Ureter (tissue), 1 donor: ENCODE results near the gene TMEM89. TPM values are rescaled to one million over a fixed set of nuclear protein-coding genes. Genes with fewer than 3 reads are reported as not detected.

Experiments used
- DNase-seq: peaks from one replicate; pipeline ENCODE4 v3.0.0-alpha.2; 2020; ENCODE audit warnings: low spot score
- total RNA-seq: library from RNA; stranded (reverse); gene quantifications from one replicate; pipeline ENCODE4 v1.2.4, GENCODE V29; 2023
- donor health status: DM: yes; HTN: yes; CAD: no.

Gene TMEM89
- total RNA-seq, 1 donor from 2014 or later, result not detected

- no peak for DNase-seq
Observed at GRCh38 chr3:48591436-48591835, 30.1 kb downstream of the TMEM89 start.

DNA sequence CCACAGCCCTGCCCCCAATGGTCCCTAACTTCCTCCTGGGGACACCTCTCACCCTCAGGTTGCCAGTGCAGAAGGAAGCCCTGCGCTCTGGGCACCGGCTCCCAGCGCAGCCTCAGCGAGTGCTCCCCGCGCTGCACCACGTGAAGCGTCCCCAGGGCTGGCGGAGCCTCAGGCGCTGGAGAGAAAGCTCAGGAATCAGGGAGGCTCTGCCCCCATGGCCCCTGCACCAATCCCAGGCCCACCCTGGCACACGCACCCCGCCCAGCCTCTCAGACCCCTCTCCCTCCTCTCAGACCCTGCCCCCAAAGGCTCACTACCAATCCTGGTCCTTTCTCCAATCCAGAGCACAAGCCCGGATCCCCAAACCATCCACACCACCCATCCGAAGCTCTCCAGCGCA, 33.3 kb downstream of the TMEM89 start:
- DNase-seq, result no peak

DNA sequence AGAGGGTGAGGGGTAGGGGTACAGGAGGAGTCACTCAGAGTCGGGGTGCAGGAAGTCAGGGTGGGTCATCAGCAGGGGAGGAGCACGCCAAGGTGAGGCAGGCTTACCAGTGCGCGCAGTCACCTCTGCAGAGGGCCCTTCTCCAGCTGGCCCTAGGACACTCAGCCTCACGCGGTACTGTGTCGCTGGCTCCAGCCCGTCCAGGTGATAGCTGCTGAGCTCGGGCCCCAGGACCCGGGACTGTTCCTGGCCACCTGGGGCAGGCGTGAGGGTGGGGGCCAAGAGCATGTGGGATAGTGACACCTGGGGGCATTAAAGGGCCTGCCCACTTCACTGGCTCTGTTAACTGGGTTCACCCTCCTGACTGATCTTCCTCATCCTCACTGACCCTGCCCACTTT, 33.9 kb downstream of the TMEM89 start:
- DNase-seq, result no peak

GRCh38 chr3:48585411-48585810, 36.2 kb downstream of the TMEM89 start:
- no peak for DNase-seq

- DNase-seq, result no peak
Observed at GRCh38 chr3:48584836-48585235, 36.7 kb downstream of the TMEM89 start.

GRCh38 chr3:48581621-48582481, 39.7 kb downstream of the TMEM89 start:
- no peak for DNase-seq

DNA sequence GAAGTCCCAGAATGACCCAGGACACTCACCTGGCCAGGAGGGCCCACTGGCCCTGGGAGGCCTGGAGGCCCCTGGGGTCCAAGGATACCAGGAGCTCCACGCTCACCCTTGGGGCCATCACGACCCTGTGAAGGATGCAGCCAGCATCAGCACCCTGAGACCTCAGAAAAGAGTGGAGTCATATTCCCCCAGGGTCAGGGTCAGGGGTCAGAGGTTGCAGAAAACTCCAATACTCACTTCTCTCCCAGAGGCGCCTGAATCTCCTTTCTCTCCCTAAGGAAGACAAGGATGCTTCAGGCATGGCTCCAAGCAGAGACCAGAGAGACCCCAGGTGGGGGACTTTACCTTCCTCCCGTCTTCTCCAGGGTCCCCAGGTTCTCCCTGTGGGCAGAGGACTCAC, 44.9 kb downstream of the TMEM89 start:
- no peak for DNase-seq

GRCh38 chr3:48575366-48575765, 46.2 kb downstream of the TMEM89 start:
- no peak for DNase-seq

DNA sequence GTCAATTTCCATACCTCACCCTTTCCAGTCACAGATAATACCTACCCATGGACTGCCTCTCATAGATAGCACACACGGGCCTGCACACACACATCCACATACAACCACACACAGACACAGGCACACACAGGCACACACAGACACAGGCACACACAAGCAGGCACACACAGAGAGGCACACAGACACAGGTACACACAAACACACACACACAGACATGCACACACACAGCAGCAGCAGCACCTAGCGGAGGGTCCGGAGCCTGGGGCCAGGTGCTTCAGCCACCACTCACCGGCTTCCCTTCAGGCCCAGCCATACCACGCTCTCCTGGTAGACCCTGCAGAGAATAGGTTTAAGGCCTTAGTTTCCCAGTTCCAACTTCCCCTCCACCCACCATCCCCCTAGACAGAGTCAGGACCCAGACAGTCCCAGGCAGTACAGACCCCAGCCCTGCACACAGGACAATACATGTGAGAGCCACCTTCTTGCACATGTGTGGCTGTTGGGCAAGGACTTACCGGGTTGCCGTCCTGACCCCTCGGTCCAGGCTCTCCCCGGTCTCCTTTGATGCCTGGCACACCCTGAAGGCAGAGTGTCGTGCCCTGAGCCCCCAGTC, 47.5 kb downstream of the TMEM89 start:
- no peak for DNase-seq

DNA sequence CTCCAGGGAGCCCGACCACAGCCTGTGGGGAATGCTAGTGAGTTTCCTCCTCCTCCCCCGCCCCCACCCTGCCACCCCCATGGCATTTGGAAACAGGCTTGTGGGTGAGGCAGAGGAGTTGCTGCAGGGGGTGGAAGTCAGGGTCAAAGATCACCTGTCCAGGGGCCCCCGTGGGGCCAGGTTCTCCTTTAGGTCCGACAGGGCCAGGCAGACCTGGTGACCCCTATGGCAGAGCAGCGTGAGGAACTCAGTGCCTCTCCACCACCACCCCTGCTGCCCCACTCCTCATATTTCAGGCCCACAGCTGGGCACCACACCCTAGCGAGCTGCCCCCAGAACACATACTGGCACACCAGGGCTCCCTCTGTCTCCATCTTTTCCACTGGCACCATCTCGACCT, 49.1 kb downstream of the TMEM89 start:
- DNase-seq, result no peak

GRCh38 chr3:48571938-48572337, 49.6 kb downstream of the TMEM89 start:
- no peak for DNase-seq

Other genes starting within 250 kb of the TMEM89 start
- gene FBXW12, start 249.6 kb downstream of the TMEM89 start, total RNA-seq, result 0.23 TPM
- 259 TPM for gene PLXNB1, start 191.7 kb downstream of the TMEM89 start, total RNA-seq
- gene CCDC51, start 181.7 kb downstream of the TMEM89 start, total RNA-seq, result 10.4 TPM
- gene TMA7, start 181.5 kb downstream of the TMEM89 start, total RNA-seq, result 237 TPM
- 9.6 TPM for gene ATRIP, start 175.0 kb downstream of the TMEM89 start, total RNA-seq
- 294 TPM for gene SHISA5, start 117.6 kb downstream of the TMEM89 start, total RNA-seq
- gene PFKFB4, start 65.0 kb downstream of the TMEM89 start, total RNA-seq, result 7.4 TPM
- gene UCN2, start 58.0 kb downstream of the TMEM89 start, total RNA-seq, result 1.5 TPM
- gene COL7A1, start 26.4 kb downstream of the TMEM89 start, total RNA-seq, result 62.9 TPM
- gene UQCRC1, start 12.1 kb downstream of the TMEM89 start, total RNA-seq, result 178 TPM
- 12.3 TPM for gene SLC26A6, start 13.7 kb upstream of the TMEM89 start, total RNA-seq
- 1.5 TPM for gene CELSR3, start 41.1 kb upstream of the TMEM89 start, total RNA-seq
- 21.6 TPM for gene NCKIPSD, start 64.1 kb upstream of the TMEM89 start, total RNA-seq
- 97.0 TPM for gene IP6K2, start 95.5 kb upstream of the TMEM89 start, total RNA-seq
- gene PRKAR2A, start 226.1 kb upstream of the TMEM89 start, total RNA-seq, result 43.6 TPM